ENCODE results near the gene FHDC1.
"Not testable (repeated sequence)": the region's sequence is repeated elsewhere in the genome, so short reads cannot be mapped to it uniquely, and the experiment has no call there.

The FHDC1 gene

GRCh38 chr4:152935631-152936445, at the start of gene FHDC1:
Gene FHDC1 (plus strand): TSS chr4:152936323. CDS start chr4:152943058, 6,735 bp downstream.
- peak; percentile 70 for DNase-seq

- DNase-seq: no peak
Observed at GRCh38 chr4:152887981-152888380, 48.1 kb upstream of the FHDC1 start.

GRCh38 chr4:152892974-152893373, 43.1 kb upstream of the FHDC1 start:
- DNase-seq: no peak

GRCh38 chr4:152894673-152895072, 41.5 kb upstream of the FHDC1 start:
- DNase-seq: no peak

- DNase-seq: no peak
Observed at GRCh38 chr4:152896811-152897210, 39.3 kb upstream of the FHDC1 start.

- not testable (repeated sequence) for DNase-seq
Observed at GRCh38 chr4:152898133-152898532, 38.0 kb upstream of the FHDC1 start.

GRCh38 chr4:152898606-152899005, 37.5 kb upstream of the FHDC1 start:
- no peak for DNase-seq

- DNase-seq: no peak
Observed at GRCh38 chr4:152900395-152900794, 35.7 kb upstream of the FHDC1 start.

GRCh38 chr4:152901205-152901604, 34.9 kb upstream of the FHDC1 start:
- DNase-seq: no peak

- no peak for DNase-seq
Observed at GRCh38 chr4:152903658-152904057, 32.5 kb upstream of the FHDC1 start.

- DNase-seq: no peak
Observed at GRCh38 chr4:152909901-152910300, 26.2 kb upstream of the FHDC1 start.

GRCh38 chr4:152910521-152910920, 25.6 kb upstream of the FHDC1 start:
- DNase-seq: no peak

- no peak for DNase-seq
Observed at GRCh38 chr4:152917543-152918395, 18.4 kb upstream of the FHDC1 start.

- DNase-seq: no peak
Observed at GRCh38 chr4:152919826-152920225, 16.3 kb upstream of the FHDC1 start.

GRCh38 chr4:152920768-152921167, 15.4 kb upstream of the FHDC1 start:
- no peak for DNase-seq

- no peak for DNase-seq
Observed at GRCh38 chr4:152921284-152921683, 14.8 kb upstream of the FHDC1 start.

GRCh38 chr4:152925851-152926250, 10.3 kb upstream of the FHDC1 start:
- DNase-seq: no peak

GRCh38 chr4:152926959-152927358, 9.2 kb upstream of the FHDC1 start:
- DNase-seq: no peak

- no peak for DNase-seq
Observed at GRCh38 chr4:152927737-152928136, 8.4 kb upstream of the FHDC1 start.

- DNase-seq: no peak
Observed at GRCh38 chr4:152928286-152928685, 7.8 kb upstream of the FHDC1 start.

GRCh38 chr4:152929888-152930287, 6.2 kb upstream of the FHDC1 start:
- no peak for DNase-seq

GRCh38 chr4:152935143-152935542, 980 bp upstream of the FHDC1 start:
- DNase-seq: no peak

GRCh38 chr4:152936446-152937335, 568 bp downstream of the FHDC1 start:
- no peak for DNase-seq
